ENCODE data around the gene YWHAQ.

The YWHAQ gene

DNA sequence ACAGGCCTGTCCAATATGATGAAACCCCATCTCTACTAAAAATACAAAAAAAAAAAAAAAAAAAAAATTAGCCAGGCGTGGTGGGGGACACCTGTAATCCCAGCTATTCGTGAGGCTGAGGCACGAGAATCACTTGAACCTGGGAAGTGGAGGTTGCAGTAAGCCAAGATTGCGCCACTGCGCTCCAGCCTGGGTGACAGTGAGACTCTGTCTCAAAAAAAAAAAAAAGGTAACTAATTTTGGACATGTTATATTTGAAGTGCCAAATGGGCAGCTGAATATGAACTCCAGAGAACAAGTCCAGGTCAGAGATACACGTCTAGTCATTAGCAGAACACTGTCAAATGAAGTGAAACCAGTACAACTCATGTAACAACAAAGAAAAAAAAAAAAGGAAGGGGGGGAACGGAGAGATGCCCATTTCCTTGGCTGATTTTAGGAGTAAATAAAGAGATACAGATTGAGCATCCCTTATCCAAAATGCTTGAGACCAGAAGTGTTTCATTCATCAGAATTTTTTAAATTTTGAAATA lies 79.9 kb downstream of the YWHAQ start:
- DNase-seq, result peak in 1 of 5 experiments; percentile 51

- DNase-seq, result no peak
These were observed 81.4 kb downstream of the YWHAQ start for GRCh38 chr2:9549420-9549819.

- DNase-seq, result peak in 1 of 5 experiments; percentile 56
These were observed 82.3 kb downstream of the YWHAQ start for GRCh38 chr2:9548506-9548905.

DNA sequence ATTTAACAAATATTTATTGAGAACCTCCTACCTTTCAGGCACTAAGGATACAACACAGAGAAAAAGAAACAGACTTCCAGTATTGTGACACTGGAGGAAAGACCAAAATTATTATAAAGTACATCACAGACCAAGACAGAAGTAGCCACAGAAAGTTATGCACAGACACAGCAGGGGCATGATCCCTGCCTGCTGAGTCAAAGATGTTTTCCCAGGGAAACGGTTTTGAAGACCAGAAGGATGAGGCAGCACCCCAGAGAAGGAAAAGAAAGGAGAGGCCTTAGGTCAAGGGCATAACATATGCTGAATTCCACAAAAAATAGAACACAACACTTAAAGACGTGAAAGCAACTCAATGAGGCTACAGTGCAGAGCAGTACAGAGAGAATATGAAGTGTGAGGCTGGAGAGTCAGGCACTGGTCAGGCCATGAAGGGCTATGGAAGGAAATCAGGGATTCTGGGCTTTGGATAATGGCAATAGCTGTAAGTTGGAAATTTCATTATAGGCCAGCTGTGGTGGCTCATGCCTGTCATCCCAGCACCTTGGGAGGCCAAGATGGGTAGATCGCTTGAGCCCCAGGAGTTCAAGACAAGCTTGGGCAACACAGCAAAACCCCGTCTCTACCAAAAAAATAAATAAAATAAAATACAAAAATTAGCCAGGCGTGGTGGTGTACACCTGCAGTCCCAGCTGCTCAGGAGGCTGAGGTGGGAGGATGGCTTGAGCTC lies 83.4 kb downstream of the YWHAQ start:
- no peak for DNase-seq

GRCh38 chr2:9545502-9545901 lies 85.3 kb downstream of the YWHAQ start:
- no peak for DNase-seq

- peak in 1 of 5 experiments; percentile 66 for DNase-seq
These were observed 87.2 kb downstream of the YWHAQ start for GRCh38 chr2:9543557-9543956.

DNA sequence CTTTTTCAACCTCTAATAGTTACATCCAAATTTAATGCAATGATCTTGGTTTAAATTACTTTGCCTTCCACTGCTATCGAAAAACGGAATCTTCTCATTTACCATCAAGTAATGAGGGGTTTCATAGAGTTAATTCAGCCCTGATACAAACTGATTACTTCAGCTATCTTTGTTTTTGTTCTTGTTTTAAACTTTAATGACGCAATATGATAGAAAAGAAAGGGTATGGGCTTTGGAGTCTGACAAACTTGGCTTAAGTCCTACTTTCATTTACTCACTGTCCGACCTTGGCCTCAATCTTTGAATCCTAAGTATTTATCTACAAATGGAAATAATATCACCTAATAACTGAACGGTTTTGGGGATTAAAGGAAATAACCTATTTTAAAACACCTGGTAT lies 91.3 kb downstream of the YWHAQ start:
- DNase-seq, result no peak

DNA sequence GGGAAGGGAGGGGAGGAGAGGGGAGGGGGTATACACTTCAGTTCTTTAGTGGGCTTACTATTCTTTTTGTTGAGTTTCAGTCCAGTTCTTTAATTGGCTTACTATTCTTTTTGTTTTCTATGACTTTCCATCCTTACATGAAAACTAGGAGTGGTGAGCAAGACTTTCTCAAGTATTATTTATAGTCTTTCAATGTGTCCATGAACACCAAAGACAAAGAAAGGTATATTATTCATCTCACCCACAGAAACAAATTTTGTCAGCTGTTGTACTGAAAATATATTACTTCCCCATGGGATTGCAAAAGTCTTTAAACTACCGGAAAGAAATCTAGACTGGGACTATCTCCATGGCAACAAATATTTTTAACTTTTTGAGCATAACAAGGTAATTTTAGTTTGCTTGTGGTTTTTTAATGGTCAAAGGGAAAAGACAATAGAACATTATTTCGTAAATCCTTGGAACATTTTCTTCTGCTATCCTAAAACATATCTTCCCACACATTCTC lies 92.7 kb downstream of the YWHAQ start:
- DNase-seq, result no peak

DNA sequence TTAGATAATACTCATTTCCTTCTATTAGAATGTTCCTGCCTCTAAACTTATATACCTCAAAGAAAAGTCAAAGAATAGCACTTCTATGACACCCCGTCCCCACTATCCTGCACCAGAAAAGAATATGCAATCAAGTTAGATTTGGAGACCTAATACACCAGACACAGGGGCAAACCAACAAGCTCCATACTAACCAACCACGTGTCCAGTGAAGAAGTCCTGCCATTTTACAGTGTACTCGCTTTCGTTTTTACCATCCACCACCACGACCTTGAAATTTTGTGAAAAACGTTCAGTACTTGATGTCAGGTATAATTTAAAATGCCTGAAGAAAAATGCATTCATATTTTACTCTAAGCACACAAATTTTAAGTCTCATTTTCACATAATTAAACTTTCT lies 94.3 kb downstream of the YWHAQ start:
- no peak for DNase-seq

- DNase-seq, result no peak
These were observed 95.6 kb downstream of the YWHAQ start for GRCh38 chr2:9535177-9535576.

All from T-helper 2 cell (primary cell).